ENCODE measurements around the gene MS4A18.

DNA sequence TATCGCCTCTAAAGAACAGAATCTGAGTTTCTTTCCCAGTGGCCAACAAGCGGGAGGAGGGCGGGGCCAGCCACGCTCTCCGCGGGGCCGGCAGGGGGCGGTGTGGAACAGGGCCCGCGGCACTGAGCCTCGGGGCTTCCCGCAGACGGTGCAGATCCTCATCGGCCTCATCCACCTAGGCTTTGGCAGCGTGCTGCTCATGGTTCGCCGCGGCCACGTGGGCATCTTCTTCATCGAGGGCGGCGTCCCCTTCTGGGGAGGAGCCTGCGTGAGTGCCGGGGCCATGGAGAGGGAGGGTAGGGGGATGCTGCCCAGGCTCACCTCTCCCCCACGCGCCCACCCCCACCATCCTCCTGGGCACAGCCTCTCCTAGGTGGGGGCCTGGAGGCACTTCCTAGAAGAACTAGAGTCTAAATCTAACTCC is 42.9 kb downstream of the MS4A18 start:
- TF ChIP-seq, protein P1, sequence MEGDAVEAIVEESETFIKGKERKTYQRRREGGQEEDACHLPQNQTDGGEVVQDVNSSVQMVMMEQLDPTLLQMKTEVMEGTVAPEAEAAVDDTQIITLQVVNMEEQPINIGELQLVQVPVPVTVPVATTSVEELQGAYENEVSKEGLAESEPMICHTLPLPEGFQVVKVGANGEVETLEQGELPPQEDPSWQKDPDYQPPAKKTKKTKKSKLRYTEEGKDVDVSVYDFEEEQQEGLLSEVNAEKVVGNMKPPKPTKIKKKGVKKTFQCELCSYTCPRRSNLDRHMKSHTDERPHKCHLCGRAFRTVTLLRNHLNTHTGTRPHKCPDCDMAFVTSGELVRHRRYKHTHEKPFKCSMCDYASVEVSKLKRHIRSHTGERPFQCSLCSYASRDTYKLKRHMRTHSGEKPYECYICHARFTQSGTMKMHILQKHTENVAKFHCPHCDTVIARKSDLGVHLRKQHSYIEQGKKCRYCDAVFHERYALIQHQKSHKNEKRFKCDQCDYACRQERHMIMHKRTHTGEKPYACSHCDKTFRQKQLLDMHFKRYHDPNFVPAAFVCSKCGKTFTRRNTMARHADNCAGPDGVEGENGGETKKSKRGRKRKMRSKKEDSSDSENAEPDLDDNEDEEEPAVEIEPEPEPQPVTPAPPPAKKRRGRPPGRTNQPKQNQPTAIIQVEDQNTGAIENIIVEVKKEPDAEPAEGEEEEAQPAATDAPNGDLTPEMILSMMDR (IDR thresholded peaks at IDR 0.05; ENCODE audit: borderline replicate concordance, extremely low read depth, low read length, poor library complexity, severe bottlenecking): no peak
- no peak for TF ChIP-seq EZH2 (IDR thresholded peaks at IDR 0.05; ENCODE audit: borderline replicate concordance, low read depth, low read length, severe bottlenecking)
